Esophagus muscularis mucosa (tissue), 3 donors: Measurements from ENCODE around the gene RNF145.

ENCODE experiments used
- CTCF ChIP-seq, 3 experiments: fragments of 200-600 bp in 2 of 3; fragments of 450-650 bp in 1 of 3; sonication (generic) in 2 of 3; IDR thresholded peaks; one replicate each; pipeline ENCODE4 v1.5.1; 2017 to 2019; ENCODE audit warnings: antibody characterized with exemption in 3 of 3, mild to moderate bottlenecking in 2 of 3, moderate library complexity in 1 of 3
- EP300 ChIP-seq: sonication (generic); formaldehyde crosslinking; IDR thresholded peaks from one replicate; pipeline ENCODE4 v1.6.1; 2017; ENCODE audit warnings: antibody characterized with exemption

GRCh38 chr5:159135896-159136531 is 73.3 kb downstream of the RNF145 start:
- no peak for TF ChIP-seq EP300
- TF ChIP-seq CTCF (IDR thresholded peaks at IDR 0.05) = no peak
